ENCODE results near the gene CEP41. TPM values are rescaled to one million over a fixed set of nuclear protein-coding genes. Genes with fewer than 3 reads are reported as not detected.
A peak's percentile ranks its signal among the peaks of the same experiment; 100 is the strongest.

The CEP41 gene
- total RNA-seq, 1 donor: 9.8 TPM

DNA sequence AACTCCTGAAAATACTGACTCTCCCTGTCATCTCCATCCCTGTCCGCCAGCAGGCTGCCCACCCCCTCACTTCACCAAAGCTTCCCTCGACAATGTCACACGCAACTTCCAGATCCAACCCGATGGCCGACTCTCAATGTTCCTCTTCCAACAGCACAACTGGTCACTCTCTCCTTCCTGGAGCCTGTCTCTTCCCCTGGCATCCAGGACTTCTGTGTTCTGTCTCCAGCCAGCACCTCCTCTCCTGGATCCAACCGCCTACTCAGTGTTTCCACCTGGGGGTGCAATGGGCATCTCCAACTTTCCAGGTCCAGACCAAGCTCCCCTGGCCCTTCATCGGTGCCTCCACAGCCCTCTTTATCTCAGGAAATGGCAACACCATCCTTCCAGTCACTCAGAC, 87.6 kb downstream of the CEP41 start:
- H3K27ac ChIP-seq (ENCODE audit: low read depth, low read length): no peak overlapping the region
- no peaks in the 10 kb centered on the region for H3K27me3 ChIP-seq (ENCODE audit: insufficient read depth, low read length)
- no peaks in the 10 kb centered on the region for H3K36me3 ChIP-seq (ENCODE audit: insufficient read depth, low read length)
- TF ChIP-seq, protein P1, sequence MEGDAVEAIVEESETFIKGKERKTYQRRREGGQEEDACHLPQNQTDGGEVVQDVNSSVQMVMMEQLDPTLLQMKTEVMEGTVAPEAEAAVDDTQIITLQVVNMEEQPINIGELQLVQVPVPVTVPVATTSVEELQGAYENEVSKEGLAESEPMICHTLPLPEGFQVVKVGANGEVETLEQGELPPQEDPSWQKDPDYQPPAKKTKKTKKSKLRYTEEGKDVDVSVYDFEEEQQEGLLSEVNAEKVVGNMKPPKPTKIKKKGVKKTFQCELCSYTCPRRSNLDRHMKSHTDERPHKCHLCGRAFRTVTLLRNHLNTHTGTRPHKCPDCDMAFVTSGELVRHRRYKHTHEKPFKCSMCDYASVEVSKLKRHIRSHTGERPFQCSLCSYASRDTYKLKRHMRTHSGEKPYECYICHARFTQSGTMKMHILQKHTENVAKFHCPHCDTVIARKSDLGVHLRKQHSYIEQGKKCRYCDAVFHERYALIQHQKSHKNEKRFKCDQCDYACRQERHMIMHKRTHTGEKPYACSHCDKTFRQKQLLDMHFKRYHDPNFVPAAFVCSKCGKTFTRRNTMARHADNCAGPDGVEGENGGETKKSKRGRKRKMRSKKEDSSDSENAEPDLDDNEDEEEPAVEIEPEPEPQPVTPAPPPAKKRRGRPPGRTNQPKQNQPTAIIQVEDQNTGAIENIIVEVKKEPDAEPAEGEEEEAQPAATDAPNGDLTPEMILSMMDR (IDR thresholded peaks at IDR 0.05; ENCODE audit: extremely low read depth, low read depth, low read length): no peak
- no peak for DNase-seq (ENCODE audit: insufficient read length, low spot score, missing footprints)
- no peak overlapping the region for H3K4me3 ChIP-seq (ENCODE audit: insufficient read depth, low read length)
- H3K4me2 ChIP-seq (ENCODE audit: insufficient read depth, low read length): peak overlapping the region; percentile 64
- H4K20me1 ChIP-seq (ENCODE audit: insufficient read depth, low read length): no peaks in the 10 kb centered on the region
- H3K4me1 ChIP-seq (ENCODE audit: insufficient read depth, low read length): peaks cover 33% of the 10 kb centered on the region
- no peaks in the 10 kb centered on the region for H3K79me2 ChIP-seq (ENCODE audit: insufficient read depth, low read length)
- peak overlapping the region; percentile 48 for H2AFZ ChIP-seq (ENCODE audit: low read length)
- no peaks in the 10 kb centered on the region for H3K9me3 ChIP-seq (ENCODE audit: low read depth, low read length)

DNA sequence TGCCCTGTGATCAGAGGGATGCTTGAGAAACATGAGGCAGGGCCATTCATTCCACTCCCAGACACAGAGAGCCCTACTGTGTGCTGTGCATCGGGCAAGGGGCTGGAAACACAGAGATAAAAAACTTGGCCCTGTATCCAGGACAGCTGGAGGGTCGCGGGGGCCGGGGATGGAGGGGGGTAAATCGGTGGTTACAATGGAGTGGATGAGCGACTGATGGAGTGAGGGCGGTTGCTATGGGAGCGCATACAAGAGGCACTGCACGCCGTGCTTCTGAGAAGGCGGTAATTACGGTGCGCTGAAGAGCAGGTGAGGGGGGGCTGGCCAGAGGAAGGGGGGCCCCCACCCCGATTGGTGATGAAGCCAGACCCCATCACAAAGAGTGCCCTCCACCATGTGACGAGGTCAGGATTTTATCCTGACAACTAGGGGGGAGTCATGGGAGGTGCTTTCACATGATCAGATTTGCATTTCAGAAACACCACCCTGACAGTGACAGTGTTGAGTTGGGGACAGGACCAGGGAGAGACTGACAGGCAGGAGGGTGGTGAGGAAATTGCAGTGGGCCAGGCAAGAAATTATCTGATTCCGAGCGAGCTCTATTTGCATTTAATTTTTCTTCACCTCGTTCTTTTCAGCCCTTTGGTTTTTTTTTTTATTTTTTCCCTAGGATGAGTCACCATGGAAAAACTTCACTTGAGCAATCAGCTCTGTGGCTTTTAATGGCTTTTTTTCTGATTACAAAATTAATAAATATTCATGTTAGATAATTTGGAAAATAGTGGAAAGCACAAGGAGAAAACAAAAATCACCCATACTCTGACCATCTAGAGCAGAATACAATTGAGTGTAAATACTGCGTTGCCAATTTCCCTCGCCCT, 88.4 kb downstream of the CEP41 start:
- Histone ChIP-seq H3K27me3 (ENCODE audit: insufficient read depth, low read length) (no peaks in the 10 kb centered on the region), H4K20me1 (ENCODE audit: insufficient read depth, low read length) (no peaks in the 10 kb centered on the region), H2AFZ (ENCODE audit: low read length) (peak overlapping the region; percentile 52), H3K4me3 (ENCODE audit: insufficient read depth, low read length) (peak overlapping the region; percentile 9), H3K4me1 (ENCODE audit: insufficient read depth, low read length) (peaks cover 31% of the 10 kb centered on the region), H3K27ac (ENCODE audit: low read depth, low read length) (no peak overlapping the region), H3K4me2 (ENCODE audit: insufficient read depth, low read length) (peak overlapping the region; percentile 64), H3K79me2 (ENCODE audit: insufficient read depth, low read length) (no peaks in the 10 kb centered on the region), H3K36me3 (ENCODE audit: insufficient read depth, low read length) (no peaks in the 10 kb centered on the region), H3K9me3 (ENCODE audit: low read depth, low read length) (no peaks in the 10 kb centered on the region)
- TF ChIP-seq, protein P1 (IDR thresholded peaks at IDR 0.05; ENCODE audit: extremely low read depth, low read depth, low read length): no peak
- DNase-seq (ENCODE audit: insufficient read length, low spot score, missing footprints): peak; percentile 86

DNA sequence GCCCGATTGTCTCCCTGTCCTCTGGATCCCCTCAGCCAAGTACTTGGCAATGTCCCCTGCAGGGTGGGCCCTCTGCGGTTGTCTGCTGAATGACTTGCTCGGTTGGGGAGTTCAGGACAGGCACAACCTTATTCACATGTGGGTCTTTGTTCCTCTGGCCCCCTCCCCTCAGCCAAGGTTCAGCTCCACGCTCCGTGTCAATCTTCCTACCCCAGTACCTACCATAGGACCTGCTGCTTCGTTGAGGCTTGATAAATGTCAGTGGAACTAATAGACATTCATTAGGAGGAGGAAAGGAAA, 89.1 kb downstream of the CEP41 start:
- H3K9me3 ChIP-seq (ENCODE audit: low read depth, low read length): no peaks in the 10 kb centered on the region
- TF ChIP-seq, protein P1 (IDR thresholded peaks at IDR 0.05; ENCODE audit: extremely low read depth, low read depth, low read length): no peak
- no peaks in the 10 kb centered on the region for H3K79me2 ChIP-seq (ENCODE audit: insufficient read depth, low read length)
- H3K4me1 ChIP-seq (ENCODE audit: insufficient read depth, low read length): peaks cover 24% of the 10 kb centered on the region
- no peak for DNase-seq (ENCODE audit: insufficient read length, low spot score, missing footprints)
- no peak overlapping the region for H2AFZ ChIP-seq (ENCODE audit: low read length)
- H4K20me1 ChIP-seq (ENCODE audit: insufficient read depth, low read length): no peaks in the 10 kb centered on the region
- no peak overlapping the region for H3K27ac ChIP-seq (ENCODE audit: low read depth, low read length)
- no peak overlapping the region for H3K4me2 ChIP-seq (ENCODE audit: insufficient read depth, low read length)
- H3K27me3 ChIP-seq (ENCODE audit: insufficient read depth, low read length): no peaks in the 10 kb centered on the region
- H3K4me3 ChIP-seq (ENCODE audit: insufficient read depth, low read length): no peak overlapping the region
- no peaks in the 10 kb centered on the region for H3K36me3 ChIP-seq (ENCODE audit: insufficient read depth, low read length)

DNA sequence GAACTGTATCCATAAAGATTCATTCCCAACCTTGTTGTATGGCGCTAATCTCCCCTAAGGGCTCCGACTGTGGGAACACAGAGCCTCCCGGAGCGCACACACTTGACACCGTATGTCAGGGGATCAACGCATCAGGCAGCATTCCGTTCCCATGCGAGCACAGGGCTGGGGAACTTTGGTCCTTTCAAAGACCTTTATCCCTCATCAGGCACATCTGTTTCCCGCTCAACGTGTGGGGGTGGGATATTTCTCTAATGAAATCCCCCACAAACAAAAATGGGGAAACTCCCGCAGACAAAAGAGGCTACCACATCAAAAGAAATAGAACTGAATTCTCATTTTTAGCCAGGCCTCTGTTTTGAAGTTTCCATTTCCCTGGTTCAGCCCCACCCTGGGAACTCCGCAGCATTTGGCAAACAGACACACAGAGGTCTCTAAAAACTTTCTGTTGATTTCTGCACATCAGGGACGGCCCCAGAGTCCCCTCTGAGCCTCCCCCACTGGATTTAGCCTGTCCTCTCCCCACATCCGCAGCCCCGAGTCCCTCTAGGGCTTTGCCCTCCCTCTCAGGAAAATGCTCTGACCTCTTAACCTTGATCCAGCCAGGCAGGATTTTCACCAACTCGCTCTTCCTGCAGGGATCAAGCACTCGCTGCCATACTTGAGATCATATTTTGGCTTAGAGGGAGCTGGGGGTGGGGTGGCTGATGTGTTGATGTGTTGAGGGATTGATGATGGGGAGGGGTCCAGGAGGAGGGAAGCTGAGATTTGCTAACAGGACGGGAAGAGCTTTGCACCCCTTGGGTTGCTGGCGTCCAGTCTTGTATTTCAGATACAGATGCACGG, 89.6 kb downstream of the CEP41 start:
- Histone ChIP-seq H3K9me3 (ENCODE audit: low read depth, low read length) (no peaks in the 10 kb centered on the region), H3K4me2 (ENCODE audit: insufficient read depth, low read length) (no peak overlapping the region), H3K27me3 (ENCODE audit: insufficient read depth, low read length) (no peaks in the 10 kb centered on the region), H3K4me3 (ENCODE audit: insufficient read depth, low read length) (no peak overlapping the region), H2AFZ (ENCODE audit: low read length) (no peak overlapping the region), H3K79me2 (ENCODE audit: insufficient read depth, low read length) (no peaks in the 10 kb centered on the region), H3K4me1 (ENCODE audit: insufficient read depth, low read length) (peaks cover 18% of the 10 kb centered on the region), H4K20me1 (ENCODE audit: insufficient read depth, low read length) (no peaks in the 10 kb centered on the region), H3K27ac (ENCODE audit: low read depth, low read length) (no peak overlapping the region), H3K36me3 (ENCODE audit: insufficient read depth, low read length) (no peaks in the 10 kb centered on the region)
- peak; percentile 41 for DNase-seq (ENCODE audit: insufficient read length, low spot score, missing footprints)
- TF ChIP-seq, protein P1 (IDR thresholded peaks at IDR 0.05; ENCODE audit: extremely low read depth, low read depth, low read length): no peak
